ENCODE data around the gene ARHGAP44.

GRCh38 chr17:12789075-12789480 lies 220 bp upstream of the ARHGAP44 start:
- TF ChIP-seq CTCF (IDR thresholded peaks at IDR 0.05) (no peak), POLR2AphosphoS5 (IDR thresholded peaks at IDR 0.05) (no peak), POLR2A (IDR thresholded peaks at IDR 0.05) (no peak), EP300 (IDR thresholded peaks at IDR 0.05) (no peak)
